GM12878 (cell line): ENCODE measurements around the gene NT5DC4. TPM values are rescaled to one million over a fixed set of nuclear protein-coding genes. Genes with fewer than 3 reads are reported as not detected.

Experiments
- ATAC-seq: fragments of 200-7000 bp; cut with Tn5 transposase; 3 replicates; pipeline ENCODE4 v1.9.1; 2020; ENCODE audit warnings: mild to moderate bottlenecking, moderate library complexity
- BruUV-seq: library from RNA; stranded (reverse); fragments of 400-500 nt; replicated peaks from 2 replicates; lab custom pipeline; 2021; lab: Mats Ljungman, UMichigan
- CTCF ChIA-PET: fragments of 300-600 bp; sonication (Branson Sonifier 250); formaldehyde crosslinking; extraction: SDS; loops from one replicate; lab custom pipeline; 2021; ENCODE audit warnings: inconsistent platforms; lab: Yijun Ruan, JAX
- POLR2A ChIA-PET: fragments of 350-600 bp; formaldehyde crosslinking; extraction: SDS; loops from one replicate; lab custom pipeline; 2021; ENCODE audit warnings: inconsistent platforms; lab: Charles Lee
- RAD21 ChIA-PET: fragments of 300-600 bp; sonication (Branson Sonifier 250); formaldehyde crosslinking; loops from one replicate; lab custom pipeline; 2023; ENCODE audit warnings: antibody characterized with exemption; ENCODE audit not compliant: unreplicated experiment; lab: Charles Lee
- SMC1A ChIA-PET: fragments of 300-600 bp; sonication (Branson Sonifier 250); formaldehyde crosslinking; loops from one replicate; lab custom pipeline; 2023; ENCODE audit not compliant: unreplicated experiment, uncharacterized antibody; lab: Charles Lee
- DNase-seq: peaks from one replicate; pipeline ENCODE4 v3.0.0-alpha.2; 2011; ENCODE audit warnings: low read depth, low spot score
- FAIRE-seq: peaks from 3 replicates; lab custom pipeline; 2011; peaks lifted over from hg19 to GRCh38; lab: Jason Lieb, UNC
- H2AFZ ChIP-seq: 2 replicates; pipeline ENCODE4 v1.6.0; 2011; ENCODE audit warnings: low read depth, low read length, control low read depth; ENCODE audit not compliant: control insufficient read depth
- H3K27ac ChIP-seq: 2 replicates; pipeline ENCODE4 v1.5.1; 2011; ENCODE audit warnings: control low read depth; ENCODE audit not compliant: control insufficient read depth, insufficient read depth
- H3K27me3 ChIP-seq, 2 experiments: replicated peaks in 1 of 2; 2 replicates each; pipeline versions ENCODE4 v1.6.0 to v1.6.1; 2011; ENCODE audit warnings: low read length in 1 of 2; ENCODE audit not compliant: control insufficient read depth in 2 of 2, insufficient read depth in 2 of 2
- H3K36me3 ChIP-seq, 2 experiments: 2 replicates each; pipeline ENCODE4 v1.5.1; 2011; ENCODE audit warnings: low read length in 1 of 2; ENCODE audit not compliant: control insufficient read depth in 2 of 2, insufficient read depth in 2 of 2
- H3K4me1 ChIP-seq: 2 replicates; pipeline ENCODE4 v1.6.1; 2011; ENCODE audit warnings: mild to moderate bottlenecking, low read length, moderate library complexity, mixed read lengths; ENCODE audit not compliant: control insufficient read depth, insufficient read depth
- H3K4me2 ChIP-seq: 2 replicates; pipeline ENCODE4 v1.6.0; 2011; ENCODE audit warnings: control low read depth; ENCODE audit not compliant: control insufficient read depth, insufficient read depth
- H3K4me3 ChIP-seq: fragments of 200-600 bp; sonication (generic); 2 replicates; pipeline ENCODE4 v1.5.1; 2016
- H3K79me2 ChIP-seq: 2 replicates; pipeline ENCODE4 v1.6.0; 2011; ENCODE audit warnings: low read length; ENCODE audit not compliant: control insufficient read depth, insufficient read depth
- H3K9ac ChIP-seq: 2 replicates; pipeline ENCODE4 v1.8.0; 2011; ENCODE audit warnings: low read length, control low read depth, mixed read lengths; ENCODE audit not compliant: control insufficient read depth, insufficient read depth
- H3K9me3 ChIP-seq: replicated peaks from 3 replicates; pipeline ENCODE4 v1.5.1; 2011; ENCODE audit warnings: mild to moderate bottlenecking, low read length; ENCODE audit not compliant: control insufficient read depth, insufficient read depth
- H4K20me1 ChIP-seq: 2 replicates; pipeline ENCODE4 v1.6.0; 2011; ENCODE audit not compliant: control insufficient read depth, insufficient read depth
- BCL11A ChIP-seq: IDR thresholded peaks from 2 replicates; pipeline ENCODE4 v1.6.1; 2011; ENCODE audit warnings: low read depth, low read length
- ESRRA ChIP-seq: IDR thresholded peaks from 2 replicates; pipeline ENCODE4 v1.6.1; 2012; ENCODE audit warnings: mild to moderate bottlenecking, low read length, improper control_type of control experiment
- MEF2B ChIP-seq: fragments of 450-650 bp; IDR thresholded peaks from 2 replicates; pipeline ENCODE4 v1.6.1; 2018; ENCODE audit warnings: mild to moderate bottlenecking, moderate library complexity; ENCODE audit not compliant: partially characterized antibody, poor library complexity, severe bottlenecking
- NFYA ChIP-seq: IDR thresholded peaks from 2 replicates; pipeline ENCODE4 v1.6.1; 2011; ENCODE audit warnings: low read depth, mild to moderate bottlenecking, low read length, improper control_type of control experiment, borderline replicate concordance
- NR2F1 ChIP-seq: fragments of 450-650 bp; conservative IDR thresholded peaks from 2 replicates; pipeline ENCODE4 v1.6.1; 2017; ENCODE audit warnings: mild to moderate bottlenecking
- RAD51 ChIP-seq: fragments of 450-650 bp; IDR thresholded peaks from 2 replicates; pipeline ENCODE4 v1.6.1; 2016; ENCODE audit warnings: moderate library complexity, mild to moderate bottlenecking, inconsistent platforms
- SKIL ChIP-seq: fragments of 450-650 bp; IDR thresholded peaks from 2 replicates; pipeline ENCODE4 v1.6.1; 2017; ENCODE audit warnings: mild to moderate bottlenecking, low read depth, inconsistent platforms; ENCODE audit not compliant: poor library complexity, severe bottlenecking
- TCF12 ChIP-seq: IDR thresholded peaks from 2 replicates; pipeline ENCODE4 v1.6.1; 2011; ENCODE audit warnings: low read depth, mild to moderate bottlenecking, low read length
- YBX1 ChIP-seq: fragments of 450-650 bp; IDR thresholded peaks from 2 replicates; pipeline ENCODE4 v1.6.1; 2016; ENCODE audit warnings: antibody characterized with exemption
- WGBS: methylation state at CpG from one replicate; pipeline ENCODE4 v1.1.6; 2016; ENCODE audit warnings: low lambda C conversion rate; ENCODE audit not compliant: insufficient replicate concordance, insufficient coverage; ENCODE audit errors: missing lambda C conversion rate; 5-methylcytosine and 5-hydroxymethylcytosine counted together
- in situ Hi-C: fragments of 300-500 bp; cut with MboI; formaldehyde crosslinking; loops from 9 replicates; pipeline ENCODE4 v1.14.3; 2018; ENCODE audit warnings: mixed read lengths
- intact Hi-C: fragments of 100-400 bp; cut with micrococcal nuclease; formaldehyde crosslinking; loops from one replicate; pipeline ENCODE4 v1.14.2; 2022; ENCODE audit not compliant: unreplicated experiment
- polyA plus RNA-seq, 11 experiments: library from polyadenylated mRNA; depleted of rRNA in 4 of 11; unstranded in 6 of 11; stranded (reverse) in 5 of 11; fragments of >200 nt; fragmentation: Nextera tagmentation in 4 of 11; fragmentation: Illumina TruSeq in 1 of 11; extraction: Ambion mirVana in 4 of 11; extraction: Trizol in 1 of 11; gene quantifications; 1 replicate in 1 of 11; 2 replicates in 10 of 11; pipeline versions ENCODE4 v1.2.1 to v1.2.3, GENCODE V29; 2011 to 2016; ENCODE audit warnings: inconsistent platforms in 2 of 11, missing spikeins in 2 of 11, low read depth in 1 of 11
- total RNA-seq, 4 experiments: library from RNA; depleted of rRNA in 3 of 4; stranded (reverse); fragments of >200 nt in 3 of 4; fragmentation: Illumina TruSeq in 1 of 4; extraction: Trizol in 1 of 4; gene quantifications; 2 replicates each; pipeline versions ENCODE4 v1.2.1 to v1.2.3, GENCODE V29; 2013 to 2021
- TF ChIP-seq, protein P1 (sequence below): IDR thresholded peaks from 2 replicates; pipeline ENCODE4 v1.6.1; 2012; ENCODE audit warnings: low read length, inconsistent platforms

NT5DC4 gene
- total and polyA plus RNA-seq, 10 of the 15 experiments (the other 5 are each of a cell fraction or from before 2014, with no cell fraction given), result 0.04 to 2.6 (median 0.32) TPM; not detected in 2

- TF ChIP-seq, protein P1, sequence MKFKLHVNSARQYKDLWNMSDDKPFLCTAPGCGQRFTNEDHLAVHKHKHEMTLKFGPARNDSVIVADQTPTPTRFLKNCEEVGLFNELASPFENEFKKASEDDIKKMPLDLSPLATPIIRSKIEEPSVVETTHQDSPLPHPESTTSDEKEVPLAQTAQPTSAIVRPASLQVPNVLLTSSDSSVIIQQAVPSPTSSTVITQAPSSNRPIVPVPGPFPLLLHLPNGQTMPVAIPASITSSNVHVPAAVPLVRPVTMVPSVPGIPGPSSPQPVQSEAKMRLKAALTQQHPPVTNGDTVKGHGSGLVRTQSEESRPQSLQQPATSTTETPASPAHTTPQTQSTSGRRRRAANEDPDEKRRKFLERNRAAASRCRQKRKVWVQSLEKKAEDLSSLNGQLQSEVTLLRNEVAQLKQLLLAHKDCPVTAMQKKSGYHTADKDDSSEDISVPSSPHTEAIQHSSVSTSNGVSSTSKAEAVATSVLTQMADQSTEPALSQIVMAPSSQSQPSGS, result peak; percentile 58; the same call in 1 of the 2 replicates
- TF ChIP-seq RAD51 (peak; percentile 97), NFYA (no peak), TCF12 (peak; percentile 38; the same call in 1 of the 2 replicates), BCL11A (peak; percentile 54; the same call in 1 of the 2 replicates), MEF2B (peak; percentile 49)
These were observed 28.3 kb upstream of the NT5DC4 start (continued) for GRCh38 chr2:112692495-112692911.

- WGBS, result 50% methylated on average over 1 of the region's 1 CpG
- peak overlapping the region; percentile 31; the same call in 1 of the 2 replicates for H2AFZ ChIP-seq
These were observed 27.9 kb upstream of the NT5DC4 start for GRCh38 chr2:112692918-112693317.

More at GRCh38 chr2:112692918-112693317, 27.9 kb upstream of the NT5DC4 start:
- POLR2A ChIA-PET, result interaction anchor here (0.9 to 6.1 kb wide), 12 partner anchors 8 to 112 kb away, joined by 3 to 74 read pairs (median 8); partner anchors contain the start of gene SLC20A1
- intact Hi-C loops, result no loop called here
- Histone ChIP-seq H3K4me3 (no peak overlapping the region), H3K27ac (peak overlapping the region; percentile 76), H3K4me1 (peaks cover 32% of the 10 kb centered on the region), H3K9me3 (no peaks in the 10 kb centered on the region), H3K9ac (peak overlapping the region; percentile 33; the same call in 1 of the 2 replicates)
- BruUV-seq, result no TSS peak
- ATAC-seq, result peak; percentile 4
- no peak for DNase-seq
- TF ChIP-seq NR2F1 (peak; percentile 29), SKIL (peak; percentile 6), ESRRA (no peak), YBX1 (no peak)
- TF ChIP-seq, all 136 proteins: peak for 2
- no peaks in the 10 kb centered on the region for H3K27me3 ChIP-seq
- no peaks in the 10 kb centered on the region for H4K20me1 ChIP-seq
- no peaks in the 10 kb centered on the region for H3K36me3 ChIP-seq
- H3K79me2 ChIP-seq, result no peaks in the 10 kb centered on the region
- RAD21 ChIA-PET, result interaction anchor here (0.9 to 9.9 kb wide), 14 partner anchors 8 to 92 kb away, joined by 3 to 213 read pairs (median 6); no protein-coding TSS in a partner anchor
- CTCF ChIA-PET, result interaction anchor here (1.0 to 11.9 kb wide), 16 partner anchors 8 to 192 kb away, joined by 3 to 313 read pairs (median 8); partner anchors contain the start of gene SLC20A1
- SMC1A ChIA-PET, result interaction anchor here (0.7 to 14.2 kb wide), 17 partner anchors 9 to 192 kb away, joined by 3 to 272 read pairs (median 6); partner anchors contain the start of genes NT5DC4 and SLC20A1
- peak overlapping the region; percentile 17 for H3K4me2 ChIP-seq
- no peak for FAIRE-seq
- in situ Hi-C loops, result no loop called here
